Transverse colon (tissue), 3 donors: ENCODE results near the gene DOCK9.

Experiments used
- CTCF ChIP-seq, 5 experiments: fragments of 200-600 bp in 3 of 5; fragments of 450-650 bp in 2 of 5; sonication (generic) in 3 of 5; IDR thresholded peaks; 1 replicate in 2 of 5; 2 replicates in 3 of 5; pipeline ENCODE4 v1.5.1; 2016 to 2017; ENCODE audit warnings: antibody characterized with exemption in 5 of 5, inconsistent platforms in 3 of 5, mild to moderate bottlenecking in 2 of 5, moderate library complexity in 1 of 5
- POLR2A ChIP-seq: fragments of 450-650 bp; IDR thresholded peaks from one replicate; pipeline ENCODE4 v1.6.1; 2016; ENCODE audit warnings: antibody characterized with exemption, mild to moderate bottlenecking, moderate library complexity

GRCh38 chr13:98807774-98808173, 170.1 kb downstream of the DOCK9 start:
- TF ChIP-seq POLR2A: no peak
- TF ChIP-seq CTCF (IDR thresholded peaks at IDR 0.05): no peak
